Neuron (in vitro differentiated cells): ENCODE data around the gene FARP2.
"Not testable (repeated sequence)": the region's sequence is repeated elsewhere in the genome, so short reads cannot be mapped to it uniquely, and the experiment has no call there.

Source experiments
- H2AFZ ChIP-seq: one replicate; pipeline ENCODE4 v1.6.1; 2013; ENCODE audit warnings: low read depth, mild to moderate bottlenecking, inconsistent platforms, low read length, moderate library complexity
- H3K27me3 ChIP-seq: one replicate; pipeline ENCODE4 v1.6.1; 2013; ENCODE audit warnings: low read length; ENCODE audit not compliant: insufficient read depth
- H3K36me3 ChIP-seq: one replicate; pipeline ENCODE4 v1.6.1; 2013; ENCODE audit warnings: low read length; ENCODE audit not compliant: insufficient read depth
- H3K4me1 ChIP-seq: one replicate; pipeline ENCODE4 v1.6.1; 2013; ENCODE audit warnings: low read length; ENCODE audit not compliant: insufficient read depth
- H3K4me3 ChIP-seq: 2 replicates; pipeline ENCODE4 v1.5.1; 2013; ENCODE audit warnings: mild to moderate bottlenecking, low read length, moderate library complexity
- H3K9me3 ChIP-seq: one replicate; pipeline ENCODE4 v1.6.1; 2013; ENCODE audit warnings: low read length

The FARP2 gene

GRCh38 chr2:241507430-241508239, 151.6 kb downstream of the FARP2 start:
- Histone ChIP-seq H3K36me3 (peaks cover 9% of the 10 kb centered on the region), H3K4me3 (peak overlapping the region; percentile 95), H3K9me3 (no peaks in the 10 kb centered on the region), H2AFZ (no peak overlapping the region), H3K4me1 (peaks cover 12% of the 10 kb centered on the region), H3K27me3 (no peaks in the 10 kb centered on the region)

GRCh38 chr2:241508240-241509154, 152.4 kb downstream of the FARP2 start, which contains the start of gene STK25:
TSS of gene STK25 (minus strand) at chr2:241508584. CDS start at chr2:241508035, 549 bp downstream.
- H3K27me3 ChIP-seq = no peaks in the 10 kb centered on the region

DNA sequence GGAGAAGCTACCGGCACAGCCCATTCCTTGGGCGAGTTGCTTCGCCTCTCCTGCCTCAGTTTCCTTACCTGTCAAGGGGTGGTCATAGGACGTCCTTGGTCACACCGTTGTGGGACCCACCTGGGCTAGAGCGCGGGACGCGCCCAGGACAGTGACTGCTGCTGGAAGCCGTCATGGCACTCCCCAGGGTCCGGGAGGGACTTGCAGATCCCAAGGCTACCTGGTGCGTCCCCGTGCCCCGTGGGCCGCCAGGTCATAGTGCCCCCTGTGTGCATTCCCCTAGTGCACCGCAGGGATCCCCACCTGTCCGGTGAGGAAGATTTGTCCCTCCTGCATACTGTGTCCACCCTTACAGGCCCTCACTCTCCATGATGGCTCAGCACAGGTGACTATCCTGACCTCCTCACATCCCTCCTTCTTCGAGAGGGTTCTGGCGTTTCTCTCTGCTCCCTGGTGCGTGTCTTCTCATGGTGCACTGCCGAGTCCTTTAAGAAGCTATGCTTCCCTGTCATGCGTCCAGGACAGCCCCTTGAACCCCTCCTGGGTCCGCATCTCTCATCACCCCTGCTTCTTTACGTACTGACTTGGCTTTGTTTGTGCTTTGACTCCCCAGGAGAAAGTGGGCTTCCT, 153.2 kb downstream of the FARP2 start:
- no peaks in the 10 kb centered on the region for H3K27me3 ChIP-seq
- peak overlapping the region; percentile 80 for H2AFZ ChIP-seq
- H3K36me3 ChIP-seq = peaks cover 3% of the 10 kb centered on the region
- peak overlapping the region; percentile 95 for H3K4me3 ChIP-seq
- no peaks in the 10 kb centered on the region for H3K9me3 ChIP-seq
- H3K4me1 ChIP-seq = peaks cover 12% of the 10 kb centered on the region

More at GRCh38 chr2:241508240-241509154, 152.4 kb downstream of the FARP2 start, which contains the start of gene STK25:
- Histone ChIP-seq H2AFZ (peak within 1 kb of the TSS; percentile 80), H3K9me3 (no peaks in the 10 kb centered on the region), H3K4me1 (peaks cover 12% of the 10 kb centered on the region), H3K36me3 (peaks cover 9% of the 10 kb centered on the region), H3K4me3 (peak within 1 kb of the TSS; percentile 95)

DNA sequence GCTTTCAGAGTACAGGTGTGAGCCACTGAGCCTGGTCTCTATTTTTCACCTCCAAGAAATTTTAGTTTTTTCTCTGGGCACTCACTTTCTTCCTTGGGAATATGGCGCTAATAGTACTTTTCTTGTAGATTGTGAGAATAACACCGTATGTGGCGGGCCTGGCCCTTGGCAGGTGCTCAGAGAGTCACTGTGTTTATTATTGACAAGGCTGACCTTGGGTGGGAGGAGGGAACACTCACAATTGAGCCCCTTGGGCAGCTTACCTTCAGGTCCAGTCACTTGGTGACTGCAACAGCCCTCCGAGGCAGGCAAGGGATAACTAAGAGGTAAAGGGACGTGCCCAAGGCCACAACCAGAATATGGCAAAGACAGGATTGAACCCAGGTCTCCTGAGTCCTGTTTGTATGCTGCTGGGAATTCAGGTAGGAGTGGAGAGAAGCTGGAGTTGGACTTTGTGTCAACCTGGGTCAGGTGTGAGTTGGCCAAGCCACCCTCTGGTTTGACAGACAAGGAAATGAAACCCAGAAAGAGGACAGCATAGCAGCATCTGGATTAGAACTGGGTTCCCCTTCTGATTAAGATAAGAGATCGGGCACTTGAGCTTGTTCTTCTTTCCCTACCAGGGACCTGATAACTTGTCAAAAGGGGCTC, 155.1 kb downstream of the FARP2 start:
- H3K4me1 ChIP-seq = peaks cover 12% of the 10 kb centered on the region
- no peaks in the 10 kb centered on the region for H3K36me3 ChIP-seq
- no peaks in the 10 kb centered on the region for H3K9me3 ChIP-seq
- H3K4me3 ChIP-seq = no peak overlapping the region
- H2AFZ ChIP-seq = no peak overlapping the region
- H3K27me3 ChIP-seq = no peaks in the 10 kb centered on the region

- Histone ChIP-seq H3K27me3 (no peaks in the 10 kb centered on the region), H3K9me3 (no peaks in the 10 kb centered on the region), H2AFZ (no peak overlapping the region), H3K36me3 (no peaks in the 10 kb centered on the region), H3K4me1 (no peaks in the 10 kb centered on the region), H3K4me3 (no peak overlapping the region)
Measured at GRCh38 chr2:241514553-241514952, 158.5 kb downstream of the FARP2 start.

- H3K4me1 ChIP-seq = no peaks in the 10 kb centered on the region
- no peaks in the 10 kb centered on the region for H3K36me3 ChIP-seq
- H3K4me3 ChIP-seq = no peak overlapping the region
- H3K27me3 ChIP-seq = no peaks in the 10 kb centered on the region
- no peak overlapping the region for H2AFZ ChIP-seq
- no peaks in the 10 kb centered on the region for H3K9me3 ChIP-seq
Measured at GRCh38 chr2:241514986-241515737, 159.1 kb downstream of the FARP2 start.

DNA sequence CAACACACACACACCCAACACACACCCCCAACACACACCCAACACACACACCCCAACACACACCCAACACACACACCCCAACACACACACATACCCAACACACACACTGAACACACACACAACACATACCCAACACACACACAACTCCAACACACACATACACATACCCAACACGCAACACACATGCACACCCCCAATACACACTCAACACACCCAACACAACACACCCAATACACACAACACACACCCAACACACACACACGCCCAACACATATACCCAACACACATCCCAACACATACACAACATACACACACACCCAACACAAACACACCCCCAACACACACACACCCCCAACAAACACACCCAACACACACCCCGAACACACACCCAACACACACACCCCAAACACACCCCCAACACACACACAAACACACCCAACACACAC, 160.5 kb downstream of the FARP2 start:
- no peaks in the 10 kb centered on the region for H3K4me1 ChIP-seq
- H3K4me3 ChIP-seq = no peak overlapping the region
- no peaks in the 10 kb centered on the region for H3K36me3 ChIP-seq
- H2AFZ ChIP-seq = no peak overlapping the region
- H3K9me3 ChIP-seq = no peaks in the 10 kb centered on the region
- H3K27me3 ChIP-seq = no peaks in the 10 kb centered on the region

- Histone ChIP-seq H3K4me3 (no peak overlapping the region), H3K4me1 (no peaks in the 10 kb centered on the region), H3K27me3 (no peaks in the 10 kb centered on the region), H3K36me3 (no peaks in the 10 kb centered on the region), H2AFZ (no peak overlapping the region), H3K9me3 (no peaks in the 10 kb centered on the region)
Measured at GRCh38 chr2:241517297-241517696, 161.2 kb downstream of the FARP2 start.

DNA sequence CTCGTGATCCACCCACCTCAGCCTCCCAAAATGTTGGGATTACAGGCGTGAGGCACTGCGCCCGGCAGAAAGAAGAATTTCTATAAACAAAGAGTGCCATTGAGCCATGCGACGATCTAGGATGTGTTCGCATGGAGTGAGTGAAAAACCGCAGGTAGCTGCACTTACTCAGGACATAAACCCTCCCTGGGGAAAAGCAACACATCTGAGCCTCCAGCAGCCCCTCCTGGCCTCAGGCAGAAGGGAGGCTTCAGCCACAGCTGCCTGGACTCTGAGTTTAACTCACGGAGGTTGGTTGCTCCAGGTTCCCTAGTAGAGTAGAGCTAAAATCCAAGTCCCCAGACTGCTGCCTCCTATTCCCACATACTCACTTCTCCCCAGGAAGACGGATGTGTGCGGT, 163.6 kb downstream of the FARP2 start:
- H3K27me3 ChIP-seq = no peaks in the 10 kb centered on the region
- H3K4me3 ChIP-seq = no peak overlapping the region
- H3K9me3 ChIP-seq = no peaks in the 10 kb centered on the region
- no peaks in the 10 kb centered on the region for H3K36me3 ChIP-seq
- no peaks in the 10 kb centered on the region for H3K4me1 ChIP-seq
- no peak overlapping the region for H2AFZ ChIP-seq

- Histone ChIP-seq H3K27me3 (no peaks in the 10 kb centered on the region), H3K4me1 (peaks cover 3% of the 10 kb centered on the region), H3K9me3 (no peaks in the 10 kb centered on the region), H3K36me3 (no peaks in the 10 kb centered on the region), H2AFZ (no peak overlapping the region), H3K4me3 (no peak overlapping the region)
Measured at GRCh38 chr2:241522477-241522876, 166.4 kb downstream of the FARP2 start.

DNA sequence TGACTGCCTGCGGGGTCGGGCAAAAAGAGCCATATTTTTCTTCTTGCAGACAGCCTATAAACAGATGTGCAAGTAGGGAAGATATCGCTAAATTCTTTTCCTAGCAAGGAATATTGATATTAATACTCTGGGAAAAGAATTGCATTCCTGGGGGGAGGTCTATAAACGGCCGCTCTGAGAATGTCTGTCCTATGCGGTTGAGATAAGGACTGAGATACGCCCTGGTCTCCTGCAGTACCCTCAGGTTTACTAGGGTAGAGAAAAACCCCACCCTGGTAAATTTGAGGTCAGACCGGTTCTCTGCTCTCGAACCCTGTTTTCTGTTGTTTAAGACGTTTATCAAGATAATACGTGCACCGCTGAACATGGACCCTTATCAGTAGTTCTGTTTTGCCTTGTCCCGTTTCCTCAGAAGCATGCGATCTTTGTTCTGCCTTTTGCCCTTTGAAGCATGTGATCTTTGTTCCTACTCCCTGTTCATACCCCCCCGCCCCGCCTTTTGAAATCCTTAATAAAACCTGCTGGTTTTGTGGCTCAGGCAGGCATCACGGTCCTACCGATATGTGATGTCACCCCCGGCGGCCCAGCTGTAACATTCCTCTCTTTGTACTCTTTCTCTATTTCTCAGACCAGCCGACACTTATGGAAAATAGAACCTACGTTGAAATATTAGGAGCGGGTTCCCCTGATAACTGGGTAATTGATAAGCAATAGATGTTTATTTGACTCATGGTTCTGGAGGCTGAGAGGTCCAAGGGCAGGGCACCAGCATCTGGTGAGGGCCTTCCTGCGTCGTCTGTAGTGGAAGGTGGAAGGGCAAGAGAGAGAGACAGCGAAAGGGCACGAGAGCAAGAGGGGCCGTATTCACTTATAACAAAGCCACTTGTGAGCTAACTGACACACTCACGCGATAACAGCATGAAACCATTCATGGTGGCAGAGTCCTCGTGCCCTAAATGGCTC, 170.0 kb downstream of the FARP2 start:
- not testable (repeated sequence) for H3K4me1 ChIP-seq, H2AFZ ChIP-seq, H3K4me3 ChIP-seq, H3K36me3 ChIP-seq, H3K9me3 ChIP-seq, H3K27me3 ChIP-seq
